ENCODE results near the gene NDUFA13. TPM values are rescaled to one million over a fixed set of nuclear protein-coding genes. Genes with fewer than 3 reads are reported as not detected.

The NDUFA13 gene
- polyA plus RNA-seq, 1 donor from 2014 or later, result 324 TPM

DNA sequence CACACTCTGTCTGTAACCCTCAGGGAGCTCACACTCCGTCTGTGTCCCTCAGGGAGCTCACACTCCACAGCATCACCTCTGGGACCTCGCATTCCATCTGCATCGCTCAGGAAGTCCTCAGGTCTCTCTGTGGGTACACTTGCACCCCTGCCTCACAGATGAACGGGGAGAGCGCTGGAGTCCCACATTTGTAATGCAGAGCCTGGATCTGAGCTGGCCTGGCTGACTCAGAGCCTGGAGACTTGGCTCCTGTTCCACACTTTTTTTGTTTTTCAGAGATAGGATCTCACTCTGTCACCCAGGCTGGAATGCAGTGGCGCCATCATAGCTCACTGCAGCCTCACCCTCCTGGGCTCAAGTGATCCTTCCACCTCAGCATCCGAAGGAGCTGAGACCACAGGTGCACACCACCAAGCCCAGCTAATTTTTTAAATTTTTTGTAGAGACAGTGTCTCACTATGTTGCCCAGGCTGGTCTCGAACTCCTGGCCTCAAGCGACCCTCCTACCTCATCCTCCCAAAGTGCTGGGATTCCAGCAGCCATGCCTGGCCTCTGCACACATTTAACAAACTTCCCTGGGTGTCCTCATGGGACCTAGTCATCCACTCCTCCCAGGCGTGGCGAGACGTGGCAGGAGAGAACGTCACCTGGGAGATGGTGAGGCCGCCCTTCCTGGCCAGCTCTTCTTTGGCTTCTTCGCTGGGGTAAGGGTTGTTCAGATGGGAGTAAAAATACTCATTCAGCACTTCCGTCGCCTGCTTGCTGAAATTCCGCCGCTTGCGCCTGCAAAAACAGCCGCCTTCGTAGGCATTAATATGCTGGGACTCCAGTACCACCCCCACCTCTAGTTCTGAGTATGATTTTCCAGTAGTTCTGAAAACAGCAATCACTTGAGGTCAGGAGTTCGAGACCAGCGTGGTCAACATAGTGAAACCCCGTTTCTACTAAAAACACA, 53.1 kb downstream of the NDUFA13 start:
- H3K4me1 Mint-ChIP-seq, result no peaks in the 10 kb centered on the region
- H3K27me3 Mint-ChIP-seq, result no peaks in the 10 kb centered on the region
- peaks cover 8% of the 10 kb centered on the region for H3K36me3 Mint-ChIP-seq
- peaks cover 0 to 2% (median 0%) of the 10 kb centered on the region in 3 donors for H3K9me3 Mint-ChIP-seq
- no peak overlapping the region for H3K27ac Mint-ChIP-seq
- no peak overlapping the region for H3K4me3 Mint-ChIP-seq

GRCh38 chr19:19570571-19570970, 54.5 kb downstream of the NDUFA13 start:
- Mint-ChIP-seq H3K4me3 (no peak overlapping the region), H3K27me3 (no peaks in the 10 kb centered on the region), H3K4me1 (no peaks in the 10 kb centered on the region), H3K27ac (no peak overlapping the region), H3K9me3 (peaks cover 0 to 2% (median 0%) of the 10 kb centered on the region in 3 donors), H3K36me3 (peaks cover 10% of the 10 kb centered on the region)

- Mint-ChIP-seq H3K9me3 (peaks cover 0 to 2% (median 0%) of the 10 kb centered on the region in 3 donors), H3K4me3 (no peak overlapping the region), H3K4me1 (no peaks in the 10 kb centered on the region), H3K36me3 (peaks cover 10% of the 10 kb centered on the region), H3K27ac (no peak overlapping the region), H3K27me3 (no peaks in the 10 kb centered on the region)
These were observed 55.2 kb downstream of the NDUFA13 start for GRCh38 chr19:19571071-19571786.

- H3K27ac Mint-ChIP-seq, result peak overlapping the region in 1 of 3 donors; percentile 74
- no peaks in the 10 kb centered on the region for H3K27me3 Mint-ChIP-seq
- H3K36me3 Mint-ChIP-seq, result peaks cover 4% of the 10 kb centered on the region
- no peaks in the 10 kb centered on the region for H3K9me3 Mint-ChIP-seq
- no peaks in the 10 kb centered on the region for H3K4me1 Mint-ChIP-seq
- H3K4me3 Mint-ChIP-seq, result no peak overlapping the region
These were observed 59.4 kb downstream of the NDUFA13 start for GRCh38 chr19:19575411-19575810.

Other genes with a start within 250 kb of the NDUFA13 start
- not detected for gene TM6SF2, start 242.9 kb upstream of the NDUFA13 start, polyA plus RNA-seq
- gene SUGP1, start 195.7 kb upstream of the NDUFA13 start, polyA plus RNA-seq, result 42.1 TPM
- 24.5 TPM for gene MAU2, start 195.4 kb upstream of the NDUFA13 start, polyA plus RNA-seq
- 16.6 TPM for gene GATAD2A, start 110.5 kb upstream of the NDUFA13 start, polyA plus RNA-seq
- 4.6 TPM for gene TSSK6, start 677 bp upstream of the NDUFA13 start, polyA plus RNA-seq
- not detected for gene YJEFN3, start 12.7 kb downstream of the NDUFA13 start, polyA plus RNA-seq
- not detected for gene CILP2, start 22.0 kb downstream of the NDUFA13 start, polyA plus RNA-seq
- gene PBX4, start 102.5 kb downstream of the NDUFA13 start, polyA plus RNA-seq, result 4.1 TPM
- gene LPAR2, start 112.0 kb downstream of the NDUFA13 start, polyA plus RNA-seq, result 14.3 TPM
- gene GMIP, start 127.4 kb downstream of the NDUFA13 start, polyA plus RNA-seq, result 72.4 TPM
- gene ATP13A1, start 147.5 kb downstream of the NDUFA13 start, polyA plus RNA-seq, result 59.0 TPM
- 32.2 TPM for gene ZNF101, start 152.6 kb downstream of the NDUFA13 start, polyA plus RNA-seq
- gene ZNF14, start 216.9 kb downstream of the NDUFA13 start, polyA plus RNA-seq, result 7.2 TPM